Nephron progenitor cell (in vitro differentiated cells): ENCODE measurements around the gene PGPEP1.

ENCODE experiments used
- DNase-seq: peaks from one replicate; pipeline ENCODE4 v3.0.0; 2021
- H3K27ac Mint-ChIP-seq: 2 replicates; pipeline ENCODE4 v1.8.0; 2021; ENCODE audit warnings: mild to moderate bottlenecking, moderate library complexity, mixed read lengths
- H3K27me3 Mint-ChIP-seq: 2 replicates; pipeline ENCODE4 v1.8.0; 2021; ENCODE audit warnings: mild to moderate bottlenecking, low read depth, mixed read lengths; ENCODE audit not compliant: poor library complexity
- H3K36me3 Mint-ChIP-seq: 2 replicates; pipeline ENCODE4 v1.8.0; 2021; ENCODE audit warnings: low read depth, mixed read lengths
- H3K4me1 Mint-ChIP-seq: 2 replicates; pipeline ENCODE4 v1.8.0; 2021; ENCODE audit warnings: mixed read lengths
- H3K4me3 Mint-ChIP-seq: 2 replicates; pipeline ENCODE4 v1.8.0; 2021; ENCODE audit warnings: mild to moderate bottlenecking, moderate library complexity, mixed read lengths
- H3K9me3 Mint-ChIP-seq: 2 replicates; pipeline ENCODE4 v1.8.0; 2021; ENCODE audit warnings: mild to moderate bottlenecking, moderate library complexity, mixed read lengths
- CTCF ChIP-seq: fragments of 200-600 bp; sonication (generic); IDR thresholded peaks from 2 replicates; pipeline ENCODE4 v1.5.0; 2021; ENCODE audit warnings: antibody characterized with exemption

Gene PGPEP1

GRCh38 chr19:18300930-18301717, 39.3 kb upstream of the PGPEP1 start:
- Mint-ChIP-seq H3K9me3 (no peaks in the 10 kb centered on the region), H3K27ac (no peak overlapping the region), H3K27me3 (peaks cover 5% of the 10 kb centered on the region), H3K4me3 (no peak overlapping the region), H3K4me1 (peaks cover 38% of the 10 kb centered on the region), H3K36me3 (no peaks in the 10 kb centered on the region)
- no peak for TF ChIP-seq CTCF
- no peak for DNase-seq

GRCh38 chr19:18301718-18302111, 38.7 kb upstream of the PGPEP1 start:
- no peak for DNase-seq
- Mint-ChIP-seq H3K9me3 (no peaks in the 10 kb centered on the region), H3K36me3 (peaks cover 3% of the 10 kb centered on the region), H3K27ac (no peak overlapping the region), H3K4me3 (no peak overlapping the region), H3K27me3 (peaks cover 5% of the 10 kb centered on the region), H3K4me1 (peaks cover 44% of the 10 kb centered on the region)
- TF ChIP-seq CTCF = no peak

DNA sequence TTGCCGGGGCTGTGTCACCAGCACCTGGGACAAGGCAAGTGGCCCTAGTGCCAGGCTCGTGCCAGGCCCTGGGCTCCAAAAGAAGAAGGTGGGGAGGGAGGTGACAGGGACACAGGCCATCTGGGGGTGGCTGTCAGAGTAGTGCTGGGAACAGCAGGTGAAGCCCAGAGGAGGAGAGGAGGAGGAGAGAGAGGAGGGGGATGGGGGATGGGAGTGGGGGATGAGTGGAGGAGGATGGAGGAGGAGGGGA, 36.3 kb upstream of the PGPEP1 start:
- DNase-seq = no peak
- peak overlapping the region; percentile 55 for H3K4me3 Mint-ChIP-seq
- H3K27ac Mint-ChIP-seq = peak overlapping the region; percentile 98
- H3K4me1 Mint-ChIP-seq = peaks cover 42% of the 10 kb centered on the region
- TF ChIP-seq CTCF = no peak
- H3K27me3 Mint-ChIP-seq = no peaks in the 10 kb centered on the region
- no peaks in the 10 kb centered on the region for H3K9me3 Mint-ChIP-seq
- peaks cover 14% of the 10 kb centered on the region for H3K36me3 Mint-ChIP-seq

GRCh38 chr19:18304458-18305310, 35.7 kb upstream of the PGPEP1 start:
- Mint-ChIP-seq H3K9me3 (no peaks in the 10 kb centered on the region), H3K4me1 (peaks cover 41% of the 10 kb centered on the region), H3K4me3 (peak overlapping the region; percentile 67), H3K27ac (peak overlapping the region; percentile 98), H3K27me3 (no peaks in the 10 kb centered on the region), H3K36me3 (peaks cover 14% of the 10 kb centered on the region)
- DNase-seq = peak; percentile 62
- no peak for TF ChIP-seq CTCF

GRCh38 chr19:18306209-18306887, 34.0 kb upstream of the PGPEP1 start:
- no peak for TF ChIP-seq CTCF
- Mint-ChIP-seq H3K27me3 (no peaks in the 10 kb centered on the region), H3K4me3 (no peak overlapping the region), H3K4me1 (peaks cover 41% of the 10 kb centered on the region), H3K36me3 (peaks cover 14% of the 10 kb centered on the region), H3K27ac (peak overlapping the region; percentile 77), H3K9me3 (no peaks in the 10 kb centered on the region)
- no peak for DNase-seq
